Naive B cell (primary cell): Measurements from ENCODE around the gene GPC3. TPM values are rescaled to one million over a fixed set of nuclear protein-coding genes. Genes with fewer than 3 reads are reported as not detected.
A peak's percentile ranks its signal among the peaks of the same experiment; 100 is the strongest.

Experiments
- ATAC-seq, 2 donors: fragments of 150-1000 bp; cut with Tn5 transposase; 2 replicates each; pipeline ENCODE4 v1.10.0; 2021; ENCODE audit warnings: low read depth in 2 of 2, mild to moderate bottlenecking in 2 of 2, moderate library complexity in 2 of 2
- DNase-seq: peaks from one replicate; pipeline ENCODE4 v3.0.0; 2022
- H3K27ac Mint-ChIP-seq, 6 donors: one replicate each; pipeline ENCODE4 v1.8.0; 2020 to 2022; ENCODE audit warnings: mild to moderate bottlenecking in 6 of 6, mixed read lengths in 6 of 6, moderate library complexity in 5 of 6, inconsistent platforms in 2 of 6
- H3K27me3 Mint-ChIP-seq, 3 donors: one replicate each; pipeline ENCODE4 v1.8.0; 2021 to 2022; ENCODE audit warnings: mixed read lengths in 3 of 3, mild to moderate bottlenecking in 1 of 3
- H3K36me3 Mint-ChIP-seq, 2 donors: one replicate each; pipeline ENCODE4 v1.8.0; 2020 to 2022; ENCODE audit warnings: mixed read lengths in 2 of 2, inconsistent platforms in 1 of 2, mild to moderate bottlenecking in 1 of 2
- H3K4me1 Mint-ChIP-seq, 3 donors: one replicate each; pipeline ENCODE4 v1.8.0; 2020 to 2022; ENCODE audit warnings: mixed read lengths in 3 of 3, inconsistent platforms in 1 of 3, mild to moderate bottlenecking in 1 of 3, moderate library complexity in 1 of 3
- H3K4me3 Mint-ChIP-seq, 8 donors: one replicate each; pipeline ENCODE4 v1.8.0; 2020 to 2022; ENCODE audit warnings: mild to moderate bottlenecking in 8 of 8, mixed read lengths in 8 of 8, moderate library complexity in 8 of 8, inconsistent platforms in 2 of 8
- H3K9me3 Mint-ChIP-seq, 7 donors: one replicate each; pipeline ENCODE4 v1.8.0; 2020 to 2022; ENCODE audit warnings: mixed read lengths in 7 of 7, mild to moderate bottlenecking in 5 of 7, inconsistent platforms in 2 of 7, moderate library complexity in 1 of 7
- polyA plus RNA-seq, 6 donors: library from polyadenylated mRNA; unstranded; fragments of 300-500 nt; fragmentation: Illumina TruSeq; gene quantifications; one replicate each; pipeline ENCODE4 v1.2.3, GENCODE V29; 2021; ENCODE audit warnings: low read depth in 6 of 6

GPC3 gene
- polyA plus RNA-seq, 6 donors from 2014 or later = not detected

DNA sequence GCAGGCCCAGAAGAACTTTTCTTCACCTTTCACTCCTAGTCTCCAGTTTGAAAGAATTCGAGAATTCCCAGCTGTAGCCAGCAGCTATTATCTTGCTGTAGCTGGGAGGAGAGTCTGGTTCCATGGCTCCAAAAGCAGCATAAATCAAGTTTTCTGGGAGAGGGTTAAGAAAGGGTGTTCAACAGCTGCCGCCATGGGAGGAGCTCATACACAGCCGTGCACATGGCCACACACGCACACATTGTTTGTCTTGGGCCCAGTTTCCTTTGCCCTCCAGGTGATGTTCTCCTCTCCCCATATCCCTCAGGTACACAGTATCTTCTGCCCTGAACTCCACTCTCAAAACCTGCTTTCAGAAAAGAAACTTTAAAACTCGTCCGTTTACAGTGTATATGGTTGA, 4.1 kb upstream of the GPC3 start:
- Mint-ChIP-seq H3K9me3 (peaks cover 0 to 2% (median 0%) of the 10 kb centered on the region in 7 donors), H3K36me3 (no peaks in the 10 kb centered on the region), H3K27ac (no peak overlapping the region), H3K4me1 (peaks cover 0 to under 1% (median 0%) of the 10 kb centered on the region in 3 donors), H3K27me3 (peaks cover 8 to 31% (median 17%) of the 10 kb centered on the region in 3 donors), H3K4me3 (no peak overlapping the region)
- DNase-seq (no peak), ATAC-seq (no peak)

DNA sequence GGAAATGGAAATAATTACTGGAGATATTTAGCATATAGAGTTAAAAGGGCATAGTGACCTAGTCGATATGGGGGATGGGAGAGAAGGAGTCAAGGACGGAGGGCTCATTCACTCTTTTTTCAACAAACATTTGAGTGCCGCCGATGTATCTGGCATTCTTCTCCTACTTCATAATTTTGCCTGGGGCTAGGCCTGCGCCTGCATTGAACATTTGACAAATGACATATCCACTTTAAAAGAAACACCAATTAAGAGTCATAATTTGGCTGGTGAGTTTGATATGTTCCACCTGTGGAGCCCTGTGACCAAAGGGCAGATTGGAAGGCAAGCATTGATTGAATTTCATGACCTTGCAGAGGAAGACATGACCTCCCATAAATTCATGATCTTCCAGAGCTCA, 2.6 kb upstream of the GPC3 start:
- no peak overlapping the region for H3K27ac Mint-ChIP-seq
- no peak overlapping the region for H3K4me3 Mint-ChIP-seq
- peaks cover 0 to 4% (median 0%) of the 10 kb centered on the region in 3 donors for H3K4me1 Mint-ChIP-seq
- no peak for ATAC-seq
- H3K36me3 Mint-ChIP-seq = no peaks in the 10 kb centered on the region
- peaks cover 11 to 33% (median 22%) of the 10 kb centered on the region in 3 donors for H3K27me3 Mint-ChIP-seq
- no peak for DNase-seq
- H3K9me3 Mint-ChIP-seq = peaks cover 0 to 4% (median 0%) of the 10 kb centered on the region in 7 donors

DNA sequence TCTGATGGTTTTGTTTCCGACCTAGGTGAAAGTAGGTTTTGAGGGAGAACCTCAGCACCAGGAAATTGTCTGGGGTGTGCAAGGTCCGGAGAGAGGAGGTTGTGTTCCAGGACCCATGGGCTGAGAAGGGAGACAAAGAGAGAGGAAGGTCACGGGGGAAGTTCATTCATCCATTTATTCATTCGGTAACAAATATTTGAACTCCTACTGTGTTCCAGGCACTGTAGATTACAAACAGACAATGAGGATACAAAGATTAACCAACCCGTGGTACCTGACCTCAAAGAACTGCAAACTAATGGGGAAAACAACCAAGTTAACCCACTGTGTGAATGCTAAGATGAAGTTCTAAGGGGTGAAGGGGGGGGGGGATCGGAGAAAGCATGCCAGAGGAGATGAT, 1.8 kb upstream of the GPC3 start:
- H3K36me3 Mint-ChIP-seq = no peaks in the 10 kb centered on the region
- DNase-seq (no peak), ATAC-seq (no peak)
- H3K4me1 Mint-ChIP-seq = peaks cover 0 to 4% (median 0%) of the 10 kb centered on the region in 3 donors
- H3K27me3 Mint-ChIP-seq = peaks cover 19 to 37% (median 30%) of the 10 kb centered on the region in 3 donors
- H3K27ac Mint-ChIP-seq = no peak overlapping the region
- H3K4me3 Mint-ChIP-seq = no peak overlapping the region
- H3K9me3 Mint-ChIP-seq = peaks cover 0 to 4% (median 0%) of the 10 kb centered on the region in 7 donors

DNA sequence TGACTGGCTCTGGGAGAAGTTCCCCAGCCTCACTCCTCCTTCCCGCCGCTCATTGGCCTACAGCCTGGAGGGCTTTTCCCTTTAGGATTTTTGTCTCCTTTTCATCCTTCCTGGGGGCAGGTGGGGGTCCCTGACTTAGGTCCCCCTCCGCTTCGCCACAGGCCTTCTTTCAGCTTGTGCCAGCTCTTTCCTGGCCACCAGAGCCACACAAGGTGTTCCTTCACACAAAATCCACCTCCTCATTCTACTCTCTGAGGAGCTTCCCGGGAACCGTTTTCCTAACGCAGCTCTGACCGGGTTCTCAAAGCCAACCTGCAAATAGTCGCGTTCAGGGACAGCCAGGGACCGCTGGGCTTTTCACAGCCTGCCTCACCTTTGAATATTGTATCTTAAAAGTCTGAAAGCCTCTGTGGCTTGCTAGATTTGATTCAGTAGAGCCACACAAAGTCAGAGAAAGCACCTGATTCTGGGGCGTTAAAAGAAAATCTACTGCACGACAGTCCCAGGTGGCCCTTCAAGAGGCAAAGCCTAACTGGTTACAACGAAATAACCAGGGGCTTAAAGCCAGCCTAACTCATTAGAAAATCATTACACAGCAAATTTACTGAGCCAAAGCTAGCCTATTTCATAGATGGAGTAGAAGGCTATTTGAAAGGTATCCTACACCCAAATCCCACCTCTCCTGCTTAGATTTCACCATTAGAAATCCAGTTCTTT, 731 bp upstream of the GPC3 start:
- Mint-ChIP-seq H3K36me3 (no peaks in the 10 kb centered on the region), H3K27me3 (peaks cover 26 to 47% (median 40%) of the 10 kb centered on the region in 3 donors), H3K27ac (no peak overlapping the region), H3K4me1 (peaks cover 0 to 4% (median 0%) of the 10 kb centered on the region in 3 donors), H3K4me3 (peak overlapping the region; percentile 35 to 82 (median 72)), H3K9me3 (peaks cover 0 to 4% (median 0%) of the 10 kb centered on the region in 7 donors)
- no peak for DNase-seq
- ATAC-seq = no peak

DNA sequence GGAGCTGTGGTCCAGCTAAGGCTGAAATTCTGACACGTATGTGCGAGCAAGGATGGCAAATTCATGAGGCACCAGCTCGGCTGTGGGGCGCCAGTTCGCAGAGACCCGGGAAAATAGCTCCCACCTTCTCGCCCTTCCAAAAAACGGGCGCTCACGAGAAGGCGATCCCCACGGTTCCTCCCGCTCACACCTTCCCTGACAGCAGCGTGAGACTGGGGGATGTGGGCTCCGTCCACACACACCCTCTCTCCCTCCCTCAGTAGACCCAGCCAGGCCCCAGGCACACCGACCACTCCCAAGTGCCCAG, 584 bp downstream of the GPC3 start:
- Mint-ChIP-seq H3K9me3 (peaks cover 0 to 4% (median 0%) of the 10 kb centered on the region in 7 donors), H3K4me1 (peaks cover 0 to 4% (median 0%) of the 10 kb centered on the region in 3 donors), H3K27ac (no peak overlapping the region), H3K36me3 (no peaks in the 10 kb centered on the region), H3K27me3 (peaks cover 25 to 44% (median 44%) of the 10 kb centered on the region in 3 donors), H3K4me3 (peak overlapping the region in 4 of 8 donors; percentile 3 to 47 (median 42))
- DNase-seq (no peak), ATAC-seq (no peak)

DNA sequence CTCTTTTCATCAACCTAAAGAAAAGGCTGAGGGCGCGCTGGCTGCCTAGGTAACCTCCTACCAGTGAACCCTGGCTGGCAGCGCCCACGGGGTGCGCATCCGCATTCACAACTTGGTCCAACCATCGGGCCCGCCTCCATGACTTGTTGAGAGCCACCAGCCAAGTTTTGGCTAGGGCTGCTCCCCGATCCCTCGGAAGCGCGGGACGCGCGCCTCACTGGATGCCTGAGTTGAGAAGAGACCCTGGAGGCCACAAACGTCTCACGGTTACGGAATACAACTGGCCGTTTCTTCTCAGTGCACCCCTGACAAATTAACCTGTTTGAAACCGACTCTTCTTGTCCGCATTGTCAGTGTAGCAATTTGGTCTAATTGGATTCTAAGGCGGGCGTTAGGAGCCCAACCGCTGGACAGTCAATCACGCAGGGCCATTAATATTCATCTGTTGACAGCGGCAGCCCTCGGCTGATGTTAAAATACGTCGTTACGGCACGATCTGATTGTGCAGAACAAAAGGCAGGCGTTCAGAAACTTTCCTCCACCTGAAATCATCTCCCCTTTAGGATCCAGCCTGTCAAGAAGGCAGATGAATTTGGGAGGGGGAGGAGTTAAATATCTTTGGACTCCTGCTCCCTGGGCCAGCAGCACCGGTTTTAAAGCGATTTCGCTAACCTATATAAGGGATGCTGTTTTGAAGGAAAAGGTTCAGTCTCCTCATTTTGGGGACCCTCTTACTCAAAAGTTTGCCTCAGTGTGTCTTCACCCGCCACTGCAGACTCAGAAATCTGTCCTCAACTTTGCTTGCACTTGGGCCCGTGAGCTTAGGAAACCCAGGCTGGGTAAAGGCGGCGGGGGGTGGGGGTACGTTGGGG, 1.2 kb downstream of the GPC3 start:
- Mint-ChIP-seq H3K27me3 (peaks cover 25 to 44% (median 42%) of the 10 kb centered on the region in 3 donors), H3K4me3 (peak overlapping the region in 2 of 8 donors; percentile 47 to 61)
- no peak for DNase-seq

DNA sequence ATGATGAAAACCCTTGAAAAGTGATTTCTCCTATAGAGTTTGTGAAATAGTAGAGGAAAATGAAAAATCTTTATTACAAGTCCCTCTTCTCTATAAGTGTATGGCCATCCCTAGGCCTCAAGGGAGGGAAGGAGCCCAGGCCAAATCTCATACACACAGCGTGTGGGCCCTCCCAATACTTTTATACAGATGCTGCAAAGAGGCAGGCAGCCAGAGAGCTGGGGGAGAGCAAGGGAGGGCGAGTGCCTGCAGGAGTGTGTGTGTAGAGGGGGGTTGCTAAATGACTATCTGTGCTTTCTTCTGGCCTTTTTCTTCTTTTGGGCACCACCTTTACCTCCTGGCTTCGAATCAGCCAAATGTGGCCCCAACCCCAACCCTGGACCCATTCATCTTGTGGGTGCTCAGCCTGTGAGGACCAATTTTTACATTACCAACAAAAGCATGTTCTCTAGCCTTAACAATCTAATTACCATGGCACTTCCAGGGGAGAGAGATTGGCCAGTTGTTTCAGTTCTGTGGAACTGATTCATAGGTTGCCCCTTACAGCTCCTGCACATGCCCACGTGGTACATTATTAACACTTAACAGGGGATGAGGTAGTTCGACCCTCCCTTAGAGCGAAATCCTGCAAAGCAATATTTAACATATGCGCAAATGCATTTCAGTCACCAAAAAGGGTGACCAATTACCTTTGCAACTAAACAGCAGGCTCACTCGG, 2.0 kb downstream of the GPC3 start:
- ATAC-seq (no peak), DNase-seq (no peak)
- Mint-ChIP-seq H3K27ac (no peak overlapping the region), H3K4me3 (no peak overlapping the region), H3K9me3 (peaks cover 0 to 4% (median 0%) of the 10 kb centered on the region in 7 donors), H3K27me3 (peaks cover 25 to 44% (median 42%) of the 10 kb centered on the region in 3 donors), H3K36me3 (no peaks in the 10 kb centered on the region), H3K4me1 (peaks cover 0 to 4% (median 0%) of the 10 kb centered on the region in 3 donors)

More for the DNA sequence above, 1.2 kb downstream of the GPC3 start:
- H3K27ac Mint-ChIP-seq = peak overlapping the region in 1 of 6 donors; percentile 16
- H3K9me3 Mint-ChIP-seq = peaks cover 0 to 4% (median 0%) of the 10 kb centered on the region in 7 donors
- no peaks in the 10 kb centered on the region for H3K36me3 Mint-ChIP-seq
- H3K4me1 Mint-ChIP-seq = peaks cover 0 to 4% (median 0%) of the 10 kb centered on the region in 3 donors
- ATAC-seq = no peak

DNA sequence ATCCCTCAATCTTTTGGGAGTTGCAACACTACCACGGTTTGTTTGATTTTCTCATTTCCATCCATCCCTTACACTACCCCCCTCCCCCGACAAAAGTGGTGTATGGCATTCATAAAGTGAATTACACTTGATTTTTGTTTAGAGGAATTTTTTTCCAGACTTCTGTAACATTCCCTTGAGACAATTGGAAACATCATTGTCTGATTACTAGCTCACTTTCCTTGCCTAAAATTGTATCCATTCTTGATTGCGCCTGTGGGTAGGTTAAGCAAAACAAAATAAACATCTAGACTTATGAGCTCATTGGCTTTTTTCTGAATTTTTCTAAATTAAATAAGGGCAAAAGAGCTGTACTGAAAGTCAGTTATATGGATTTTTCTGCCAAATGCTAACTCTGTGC, 3.5 kb downstream of the GPC3 start:
- DNase-seq (no peak), ATAC-seq (no peak)
- Mint-ChIP-seq H3K27ac (no peak overlapping the region), H3K27me3 (peaks cover 25 to 36% (median 34%) of the 10 kb centered on the region in 3 donors), H3K4me3 (no peak overlapping the region), H3K4me1 (peaks cover 0 to 4% (median 0%) of the 10 kb centered on the region in 3 donors), H3K36me3 (no peaks in the 10 kb centered on the region), H3K9me3 (peaks cover 0 to 3% (median 0%) of the 10 kb centered on the region in 7 donors)

DNA sequence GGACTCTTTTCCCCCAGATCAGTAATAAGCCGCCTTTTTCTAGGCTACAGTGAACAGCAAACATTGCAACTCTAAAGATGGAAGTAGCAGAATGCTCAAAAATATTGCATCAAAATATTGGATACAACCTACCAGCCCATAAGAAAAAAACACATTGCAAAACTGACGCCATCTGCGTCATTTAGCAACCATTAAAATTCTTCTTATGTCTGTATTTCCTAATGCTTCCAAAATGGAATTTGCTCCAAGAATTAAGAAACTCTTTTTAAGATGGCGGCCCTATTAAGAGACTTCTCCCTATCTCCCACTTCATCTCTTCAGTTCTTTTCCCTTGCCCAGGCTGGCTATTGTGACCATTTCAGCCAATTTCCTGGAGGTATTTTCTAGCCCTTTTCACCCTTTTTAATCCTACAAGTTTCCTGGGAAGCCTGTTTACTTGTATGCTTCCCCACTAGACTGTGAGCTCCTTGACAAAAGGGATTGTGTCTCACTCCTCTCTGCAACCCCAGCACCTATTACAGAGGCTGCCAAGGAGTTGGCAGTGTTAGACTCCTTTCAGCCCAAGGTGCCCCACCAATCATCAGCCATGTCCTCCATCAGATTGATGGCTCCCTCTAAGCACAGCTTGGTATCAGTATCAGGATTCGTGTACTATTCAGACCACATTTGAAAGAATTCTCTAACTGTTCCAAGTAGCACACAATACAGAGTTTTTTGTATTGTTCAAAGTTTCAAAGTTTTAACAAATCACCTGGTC, 4.4 kb downstream of the GPC3 start:
- H3K27me3 Mint-ChIP-seq = peaks cover 24 to 35% (median 29%) of the 10 kb centered on the region in 3 donors
- H3K9me3 Mint-ChIP-seq = peaks cover 0 to 3% (median 0%) of the 10 kb centered on the region in 7 donors
- H3K4me3 Mint-ChIP-seq = no peak overlapping the region
- no peaks in the 10 kb centered on the region for H3K36me3 Mint-ChIP-seq
- ATAC-seq = no peak
- no peak for DNase-seq
- H3K4me1 Mint-ChIP-seq = peaks cover 0 to 4% (median 0%) of the 10 kb centered on the region in 3 donors
- no peak overlapping the region for H3K27ac Mint-ChIP-seq

DNA sequence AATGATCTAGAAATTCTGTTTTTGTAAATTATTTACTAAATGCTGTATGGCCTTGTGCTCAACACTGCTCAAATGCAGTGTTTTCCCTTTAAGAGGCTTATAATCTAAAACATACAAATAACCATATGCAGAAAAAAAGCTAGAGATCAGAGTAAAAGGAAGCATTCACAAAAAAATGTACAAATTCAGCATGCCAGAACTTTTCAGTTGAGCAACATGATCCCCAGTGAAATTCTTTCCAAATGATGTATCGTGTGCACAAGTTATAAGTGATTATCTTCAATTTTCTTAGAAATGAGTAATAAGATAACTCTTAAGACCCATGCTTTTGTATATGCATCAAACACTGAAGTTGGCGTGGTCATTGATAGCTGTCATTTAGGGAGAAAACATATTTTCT, 5.0 kb downstream of the GPC3 start:
- no peaks in the 10 kb centered on the region for H3K36me3 Mint-ChIP-seq
- peaks cover 0 to 3% (median 0%) of the 10 kb centered on the region in 7 donors for H3K9me3 Mint-ChIP-seq
- H3K27ac Mint-ChIP-seq = no peak overlapping the region
- ATAC-seq (no peak), DNase-seq (no peak)
- peaks cover 21 to 35% (median 26%) of the 10 kb centered on the region in 3 donors for H3K27me3 Mint-ChIP-seq
- H3K4me3 Mint-ChIP-seq = no peak overlapping the region
- H3K4me1 Mint-ChIP-seq = peaks cover 0 to 4% (median 0%) of the 10 kb centered on the region in 3 donors

DNA sequence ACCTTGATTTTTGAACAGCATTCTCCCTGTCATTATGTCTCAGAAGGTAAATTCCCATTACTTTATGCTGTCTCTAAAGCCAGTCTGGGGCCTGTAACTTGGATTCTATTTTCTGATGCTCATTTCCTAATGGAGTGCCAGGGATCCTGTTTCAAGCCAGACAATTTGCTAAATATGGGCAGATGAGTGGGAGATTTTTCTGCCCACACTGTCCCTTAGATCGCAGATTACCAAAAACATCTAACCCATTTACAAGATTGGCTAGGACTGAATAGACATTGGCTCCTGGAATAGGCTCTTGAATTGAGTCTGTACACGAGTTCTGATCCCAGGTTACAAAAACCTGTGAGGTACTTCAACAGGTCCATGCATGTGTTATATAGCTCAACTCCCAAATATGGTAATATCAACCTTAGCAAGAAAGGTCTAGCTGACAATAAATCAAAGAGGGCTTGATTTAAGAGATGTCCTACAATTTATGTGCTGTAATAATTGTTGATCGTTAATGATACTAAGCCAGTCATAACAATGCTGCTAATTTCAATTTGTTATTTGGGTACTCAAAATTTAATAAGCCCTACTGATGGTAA, 5.7 kb downstream of the GPC3 start:
- Mint-ChIP-seq H3K4me1 (peaks cover 0 to 4% (median 0%) of the 10 kb centered on the region in 3 donors), H3K27me3 (peaks cover 21 to 41% (median 26%) of the 10 kb centered on the region in 3 donors), H3K36me3 (no peaks in the 10 kb centered on the region), H3K4me3 (no peak overlapping the region), H3K27ac (no peak overlapping the region), H3K9me3 (peaks cover 0 to 3% (median 0%) of the 10 kb centered on the region in 7 donors)
- ATAC-seq (no peak), DNase-seq (no peak)

DNA sequence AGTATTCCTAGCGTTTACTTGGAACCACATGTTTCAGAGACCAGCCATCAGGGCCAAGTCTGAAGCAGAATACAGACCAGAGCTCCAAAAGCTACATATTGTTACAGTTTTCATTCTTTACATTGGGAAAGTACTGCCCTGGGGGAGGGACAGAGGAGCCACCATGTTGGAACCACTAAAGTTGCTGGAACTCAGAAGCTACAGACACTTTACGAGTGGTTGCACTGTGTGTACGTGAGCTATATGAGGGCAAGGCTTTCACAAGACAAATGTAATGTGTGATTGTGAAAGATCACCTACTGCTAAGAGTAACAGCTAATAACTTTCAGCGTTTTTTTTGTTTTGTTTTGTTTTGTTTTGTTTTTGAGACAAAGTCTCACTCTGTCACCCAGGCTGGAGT, 11.7 kb downstream of the GPC3 start:
- Mint-ChIP-seq H3K9me3 (no peaks in the 10 kb centered on the region), H3K4me1 (no peaks in the 10 kb centered on the region), H3K4me3 (no peak overlapping the region), H3K27ac (no peak overlapping the region), H3K36me3 (no peaks in the 10 kb centered on the region), H3K27me3 (peaks cover 6 to 45% (median 13%) of the 10 kb centered on the region in 3 donors)
- DNase-seq (no peak), ATAC-seq (no peak)
